ENCODE measurements around the gene LAMTOR5. TPM values are rescaled to one million over a fixed set of nuclear protein-coding genes. Genes with fewer than 3 reads are reported as not detected.

Gene LAMTOR5
- total and polyA plus RNA-seq, 4 donors = 45.6 to 427 (median 242) TPM

DNA sequence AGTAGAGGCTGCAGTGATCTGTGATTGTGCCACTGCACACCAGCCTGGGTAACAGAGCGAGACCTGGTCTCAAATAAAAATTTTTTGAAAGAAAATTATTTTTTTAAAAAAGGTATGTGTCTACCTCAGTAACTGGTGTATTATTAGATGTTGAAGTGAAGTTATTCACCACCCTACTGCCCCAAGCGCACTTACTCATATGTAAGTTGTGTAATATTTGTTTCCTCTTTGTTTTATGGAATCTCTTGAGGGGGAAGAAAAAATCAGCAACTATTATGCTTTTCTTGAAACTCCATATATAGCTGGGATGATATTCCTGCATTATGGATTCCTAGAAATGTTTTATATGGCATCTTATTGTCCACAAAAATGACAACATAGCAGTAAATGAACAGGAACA, 47.1 kb downstream of the LAMTOR5 start:
- no peak for DNase-seq
- H3K4me1 ChIP-seq (ENCODE audit: control insufficient read depth in 5 of 5, insufficient read depth in 5 of 5, low read length in 5 of 5) = no peaks in the 10 kb centered on the region
- H3K27ac ChIP-seq (ENCODE audit: low read depth in 1 of 2, low read length in 1 of 2) = no peak overlapping the region
- H3K36me3 ChIP-seq (ENCODE audit: control insufficient read depth in 4 of 4, insufficient read depth in 4 of 4, low read length in 4 of 4) = peaks cover 0 to 11% (median 7%) of the 10 kb centered on the region in 4 donors
- no peaks in the 10 kb centered on the region for H3K27me3 ChIP-seq (ENCODE audit: control insufficient read depth in 3 of 3, insufficient read depth in 3 of 3, low read length in 2 of 3)
- 63 to 89% methylated on average over 2 of the region's 2 CpGs for WGBS, 2 donors
- H3K9me3 ChIP-seq (ENCODE audit: control insufficient read depth in 4 of 4, insufficient read depth in 3 of 4, low read length in 3 of 4) = peaks cover 0 to 2% (median 0%) of the 10 kb centered on the region in 4 donors
- ATAC-seq (ENCODE audit: insufficient read depth, low FRiP score) = no peak
- H3K9ac ChIP-seq (ENCODE audit: insufficient read depth in 1 of 2, low read length in 2 of 2) = no peak overlapping the region
- no peak overlapping the region for H3K4me3 ChIP-seq
- TF ChIP-seq, protein P1, sequence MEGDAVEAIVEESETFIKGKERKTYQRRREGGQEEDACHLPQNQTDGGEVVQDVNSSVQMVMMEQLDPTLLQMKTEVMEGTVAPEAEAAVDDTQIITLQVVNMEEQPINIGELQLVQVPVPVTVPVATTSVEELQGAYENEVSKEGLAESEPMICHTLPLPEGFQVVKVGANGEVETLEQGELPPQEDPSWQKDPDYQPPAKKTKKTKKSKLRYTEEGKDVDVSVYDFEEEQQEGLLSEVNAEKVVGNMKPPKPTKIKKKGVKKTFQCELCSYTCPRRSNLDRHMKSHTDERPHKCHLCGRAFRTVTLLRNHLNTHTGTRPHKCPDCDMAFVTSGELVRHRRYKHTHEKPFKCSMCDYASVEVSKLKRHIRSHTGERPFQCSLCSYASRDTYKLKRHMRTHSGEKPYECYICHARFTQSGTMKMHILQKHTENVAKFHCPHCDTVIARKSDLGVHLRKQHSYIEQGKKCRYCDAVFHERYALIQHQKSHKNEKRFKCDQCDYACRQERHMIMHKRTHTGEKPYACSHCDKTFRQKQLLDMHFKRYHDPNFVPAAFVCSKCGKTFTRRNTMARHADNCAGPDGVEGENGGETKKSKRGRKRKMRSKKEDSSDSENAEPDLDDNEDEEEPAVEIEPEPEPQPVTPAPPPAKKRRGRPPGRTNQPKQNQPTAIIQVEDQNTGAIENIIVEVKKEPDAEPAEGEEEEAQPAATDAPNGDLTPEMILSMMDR (IDR thresholded peaks at IDR 0.05; ENCODE audit: control extremely low read depth, extremely low read depth) = no peak

DNA sequence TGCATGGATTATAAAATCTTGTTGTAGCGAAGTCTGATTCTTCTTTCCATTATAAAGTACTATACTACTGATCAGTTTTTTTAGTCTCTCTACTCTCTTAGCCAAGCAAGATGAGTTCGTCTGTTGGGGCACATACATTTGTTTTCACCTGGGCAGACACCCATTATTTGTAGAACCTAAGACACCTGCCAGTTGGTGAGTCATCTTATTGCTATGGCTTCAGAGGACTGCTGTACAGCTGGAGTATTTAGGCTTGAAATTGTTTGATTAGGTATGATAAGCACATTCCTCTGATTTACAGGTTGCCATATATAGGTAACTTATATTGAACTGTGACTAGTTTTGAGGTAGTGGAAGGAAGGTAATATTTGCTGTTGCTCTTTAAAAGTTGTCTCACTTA, 51.1 kb downstream of the LAMTOR5 start:
- no peak for ATAC-seq (ENCODE audit: insufficient read depth, low FRiP score)
- no peak overlapping the region for H3K27ac ChIP-seq (ENCODE audit: low read depth in 1 of 2, low read length in 1 of 2)

DNA sequence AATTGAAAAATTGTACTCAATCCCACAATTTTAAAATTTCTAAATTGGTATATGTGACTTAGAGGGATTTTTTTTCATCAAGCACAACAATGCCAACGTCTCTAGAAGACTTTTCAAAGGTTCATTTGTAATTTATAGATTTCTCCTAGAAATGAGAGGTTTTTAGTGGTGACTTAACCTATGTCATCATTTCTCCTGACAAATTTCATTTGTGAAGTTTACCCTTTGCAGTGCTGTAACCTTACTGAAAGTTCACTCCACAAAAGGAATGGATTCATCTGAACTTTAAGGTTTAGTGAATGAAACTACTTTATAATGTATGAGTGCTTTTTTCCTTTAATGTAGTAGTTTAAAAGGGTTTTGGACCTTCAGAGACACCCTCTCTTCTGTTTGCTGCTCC, 52.2 kb downstream of the LAMTOR5 start:
- no peak overlapping the region for H3K9ac ChIP-seq (ENCODE audit: insufficient read depth in 1 of 2, low read length in 2 of 2)
- H3K4me3 ChIP-seq = no peak overlapping the region
- H3K27me3 ChIP-seq (ENCODE audit: control insufficient read depth in 3 of 3, insufficient read depth in 3 of 3, low read length in 2 of 3) = no peaks in the 10 kb centered on the region
- peaks cover 0 to 10% (median 4%) of the 10 kb centered on the region in 4 donors for H3K36me3 ChIP-seq (ENCODE audit: control insufficient read depth in 4 of 4, insufficient read depth in 4 of 4, low read length in 4 of 4)
- no peak for DNase-seq
- WGBS, 2 donors = 76 to 83% methylated on average over 1 of the region's 1 CpG
- TF ChIP-seq, protein P1 (IDR thresholded peaks at IDR 0.05; ENCODE audit: control extremely low read depth, extremely low read depth) = no peak
- peaks cover 0 to 4% (median 1%) of the 10 kb centered on the region in 5 donors for H3K4me1 ChIP-seq (ENCODE audit: control insufficient read depth in 5 of 5, insufficient read depth in 5 of 5, low read length in 5 of 5)
- peaks cover 0 to 2% (median 0%) of the 10 kb centered on the region in 4 donors for H3K9me3 ChIP-seq (ENCODE audit: control insufficient read depth in 4 of 4, insufficient read depth in 3 of 4, low read length in 3 of 4)
- no peak for ATAC-seq (ENCODE audit: insufficient read depth, low FRiP score)
- no peak overlapping the region for H3K27ac ChIP-seq (ENCODE audit: low read depth in 1 of 2, low read length in 1 of 2)

More for the DNA sequence above, 51.1 kb downstream of the LAMTOR5 start:
- DNase-seq = no peak
- H3K9me3 ChIP-seq (ENCODE audit: control insufficient read depth in 4 of 4, insufficient read depth in 3 of 4, low read length in 3 of 4) = peaks cover 0 to 2% (median 0%) of the 10 kb centered on the region in 4 donors
- peaks cover 0 to 8% (median 4%) of the 10 kb centered on the region in 4 donors for H3K36me3 ChIP-seq (ENCODE audit: control insufficient read depth in 4 of 4, insufficient read depth in 4 of 4, low read length in 4 of 4)
- H3K9ac ChIP-seq (ENCODE audit: insufficient read depth in 1 of 2, low read length in 2 of 2) = no peak overlapping the region
- no peaks in the 10 kb centered on the region for H3K4me1 ChIP-seq (ENCODE audit: control insufficient read depth in 5 of 5, insufficient read depth in 5 of 5, low read length in 5 of 5)
- no peak overlapping the region for H3K4me3 ChIP-seq
- no peaks in the 10 kb centered on the region for H3K27me3 ChIP-seq (ENCODE audit: control insufficient read depth in 3 of 3, insufficient read depth in 3 of 3, low read length in 2 of 3)
- TF ChIP-seq, protein P1 (IDR thresholded peaks at IDR 0.05; ENCODE audit: control extremely low read depth, extremely low read depth) = no peak
- 78 to 86% methylated on average over 2 of the region's 2 CpGs for WGBS, 2 donors

Other genes with a start within 250 kb of the LAMTOR5 start
- 1 to 10 TPM; 3.8 to 9.2 TPM for gene KCNC4, start 197.4 kb downstream of the LAMTOR5 start, total RNA-seq
- 1 to 10 TPM; 3.1 to 3.2 TPM for gene KCNC4, start 197.4 kb downstream of the LAMTOR5 start, polyA plus RNA-seq
- gene RBM15, start 68.3 kb downstream of the LAMTOR5 start, total RNA-seq = 10 to 100 TPM; 25.5 to 55.4 TPM
- gene RBM15, start 68.3 kb downstream of the LAMTOR5 start, polyA plus RNA-seq = 1 to 10 TPM; 3.6 to 4.8 TPM
- 10 to 100 TPM in 1 of 2 donors, 1 to 10 TPM in 1; 6.8 to 12.0 TPM for gene SLC16A4, start 16.7 kb downstream of the LAMTOR5 start, total RNA-seq
- 1 to 10 TPM; 4.6 to 8.5 TPM for gene SLC16A4, start 16.7 kb downstream of the LAMTOR5 start, polyA plus RNA-seq
- gene PROK1, start 43.5 kb upstream of the LAMTOR5 start, total RNA-seq = not detected
- under 1 TPM; 0.05 to 0.22 TPM for gene PROK1, start 43.5 kb upstream of the LAMTOR5 start, polyA plus RNA-seq
- not detected for gene KCNA10, start 111.5 kb upstream of the LAMTOR5 start, total RNA-seq
- gene KCNA10, start 111.5 kb upstream of the LAMTOR5 start, polyA plus RNA-seq = not detected
- gene KCNA2, start 198.7 kb upstream of the LAMTOR5 start, total RNA-seq = under 1 TPM; 0.25 to 0.68 TPM
- gene KCNA2, start 198.7 kb upstream of the LAMTOR5 start, polyA plus RNA-seq = under 1 TPM; 0.02 to 0.06 TPM

All from lung (tissue), 12 donors.